Pons (tissue), 1 donor: ENCODE measurements around the gene GNA15.

Experiments used
- DNase-seq: peaks from one replicate; pipeline ENCODE4 v3.0.0-alpha.2; 2016; ENCODE audit warnings: low spot score

Gene GNA15

DNA sequence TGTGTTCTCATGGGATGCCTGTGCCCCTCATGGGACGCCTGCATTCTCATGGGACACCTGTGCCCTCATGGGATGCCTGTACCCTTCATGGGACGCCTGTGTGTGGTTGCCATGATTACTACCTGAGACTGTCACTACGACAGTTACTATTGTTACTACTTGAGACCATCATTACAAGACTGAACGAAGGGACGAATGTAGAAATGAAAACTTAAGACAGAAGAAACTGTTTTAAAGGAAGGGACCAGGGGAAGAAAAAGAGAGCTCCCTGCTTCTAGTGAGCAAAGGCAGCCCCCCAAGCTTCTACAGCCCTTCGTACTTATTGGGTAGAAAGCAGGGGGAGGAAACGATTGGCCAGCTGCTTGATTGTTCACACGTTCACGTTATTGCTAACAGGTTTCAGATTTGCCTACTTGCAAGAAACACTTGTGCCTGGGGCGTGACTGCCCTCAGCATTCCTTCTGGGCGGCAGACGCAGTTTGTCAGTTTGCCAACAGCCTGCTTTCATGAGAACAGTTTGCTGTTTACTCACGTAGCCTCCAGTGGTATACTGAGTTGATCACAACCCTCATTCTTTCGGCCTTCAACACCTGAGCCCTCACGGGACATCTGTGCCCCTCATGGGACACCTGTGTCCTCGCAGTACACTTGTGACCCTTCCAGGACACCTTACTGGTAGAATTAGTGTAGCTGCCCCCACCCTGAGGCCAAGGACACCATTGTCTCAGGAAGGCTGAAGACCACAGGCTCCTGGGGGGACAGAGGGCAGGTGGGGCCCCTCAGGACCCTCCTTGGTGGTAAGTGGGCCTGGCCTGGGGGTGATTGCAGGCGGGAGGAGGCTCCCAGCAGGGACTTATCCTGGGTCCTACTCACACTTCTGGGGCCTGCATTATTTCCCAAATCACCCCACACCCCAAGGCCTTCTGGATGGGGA is 40.2 kb downstream of the GNA15 start:
- no peak for DNase-seq

DNA sequence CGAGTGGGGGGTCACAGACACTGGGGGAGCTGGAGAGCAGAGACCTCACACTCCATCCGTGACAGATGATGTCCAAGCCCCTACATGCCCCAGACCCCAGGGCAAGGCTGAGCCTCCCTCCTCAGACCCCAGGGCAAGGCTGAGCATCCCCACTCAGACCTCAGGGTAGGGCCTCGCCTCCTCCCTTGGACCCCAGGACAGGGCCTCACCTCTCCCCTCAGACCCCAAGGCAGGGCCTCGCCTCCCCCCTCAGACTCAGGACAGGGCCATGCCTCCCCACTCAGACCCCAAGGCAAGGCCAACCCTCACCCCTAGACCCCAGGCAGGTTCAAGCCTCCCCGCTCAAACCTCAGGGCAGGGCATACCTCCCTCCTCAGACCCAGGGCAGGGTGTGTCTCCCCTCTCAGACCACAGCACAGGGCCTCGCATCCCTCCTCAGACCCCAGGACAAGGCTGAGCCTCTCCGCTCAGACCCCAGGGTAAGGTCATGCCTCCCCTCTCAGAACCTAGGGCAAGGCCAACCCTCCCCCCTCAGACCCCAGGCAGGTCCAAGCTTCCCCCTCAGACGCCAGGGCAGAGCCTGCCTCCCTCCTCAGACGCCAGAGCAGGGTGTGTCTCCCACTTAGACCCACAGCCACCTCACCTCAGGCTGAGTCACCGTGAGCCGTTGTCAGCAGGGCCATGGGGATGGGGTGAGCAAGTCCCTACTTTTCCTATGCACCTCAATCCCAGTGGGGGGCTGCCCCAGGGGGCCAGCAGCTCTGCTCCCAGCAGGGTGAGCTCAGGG is 41.1 kb downstream of the GNA15 start:
- no peak for DNase-seq

DNA sequence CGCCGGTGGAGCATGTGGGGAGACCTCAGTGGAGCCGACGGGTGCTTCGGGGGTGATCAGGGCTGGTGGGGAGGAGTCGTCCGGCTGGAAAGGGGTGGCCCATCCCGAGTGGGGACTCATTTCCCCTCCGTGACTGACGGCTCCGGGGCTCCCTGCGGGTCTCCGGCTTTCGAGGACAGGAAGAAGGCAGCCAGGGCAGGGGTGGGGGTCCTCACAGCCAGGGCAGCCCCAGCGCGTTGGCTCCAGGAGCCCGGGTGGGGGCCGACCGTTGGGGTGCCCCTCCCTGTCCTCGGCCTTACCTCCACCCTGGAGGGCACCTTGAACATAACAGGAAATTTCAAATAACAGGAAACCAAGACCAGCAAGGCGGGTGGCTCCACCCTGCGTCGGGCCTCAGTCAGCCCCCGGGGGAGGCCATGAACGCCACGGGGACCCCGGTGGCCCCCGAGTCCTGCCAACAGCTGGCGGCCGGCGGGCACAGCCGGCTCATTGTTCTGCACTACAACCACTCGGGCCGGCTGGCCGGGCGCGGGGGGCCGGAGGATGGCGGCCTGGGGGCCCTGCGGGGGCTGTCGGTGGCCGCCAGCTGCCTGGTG is 42.6 kb downstream of the GNA15 start, which contains the start of gene S1PR4:
Gene S1PR4, plus strand, starts transcription at position 393 of the 596 bp plus-strand sequence. Its CDS starts 24 bp downstream, at position 417.
- DNase-seq, result no peak

DNA sequence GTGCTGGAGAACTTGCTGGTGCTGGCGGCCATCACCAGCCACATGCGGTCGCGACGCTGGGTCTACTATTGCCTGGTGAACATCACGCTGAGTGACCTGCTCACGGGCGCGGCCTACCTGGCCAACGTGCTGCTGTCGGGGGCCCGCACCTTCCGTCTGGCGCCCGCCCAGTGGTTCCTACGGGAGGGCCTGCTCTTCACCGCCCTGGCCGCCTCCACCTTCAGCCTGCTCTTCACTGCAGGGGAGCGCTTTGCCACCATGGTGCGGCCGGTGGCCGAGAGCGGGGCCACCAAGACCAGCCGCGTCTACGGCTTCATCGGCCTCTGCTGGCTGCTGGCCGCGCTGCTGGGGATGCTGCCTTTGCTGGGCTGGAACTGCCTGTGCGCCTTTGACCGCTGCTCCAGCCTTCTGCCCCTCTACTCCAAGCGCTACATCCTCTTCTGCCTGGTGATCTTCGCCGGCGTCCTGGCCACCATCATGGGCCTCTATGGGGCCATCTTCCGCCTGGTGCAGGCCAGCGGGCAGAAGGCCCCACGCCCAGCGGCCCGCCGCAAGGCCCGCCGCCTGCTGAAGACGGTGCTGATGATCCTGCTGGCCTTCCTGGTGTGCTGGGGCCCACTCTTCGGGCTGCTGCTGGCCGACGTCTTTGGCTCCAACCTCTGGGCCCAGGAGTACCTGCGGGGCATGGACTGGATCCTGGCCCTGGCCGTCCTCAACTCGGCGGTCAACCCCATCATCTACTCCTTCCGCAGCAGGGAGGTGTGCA is 43.3 kb downstream of the GNA15 start:
- DNase-seq, result no peak

DNA sequence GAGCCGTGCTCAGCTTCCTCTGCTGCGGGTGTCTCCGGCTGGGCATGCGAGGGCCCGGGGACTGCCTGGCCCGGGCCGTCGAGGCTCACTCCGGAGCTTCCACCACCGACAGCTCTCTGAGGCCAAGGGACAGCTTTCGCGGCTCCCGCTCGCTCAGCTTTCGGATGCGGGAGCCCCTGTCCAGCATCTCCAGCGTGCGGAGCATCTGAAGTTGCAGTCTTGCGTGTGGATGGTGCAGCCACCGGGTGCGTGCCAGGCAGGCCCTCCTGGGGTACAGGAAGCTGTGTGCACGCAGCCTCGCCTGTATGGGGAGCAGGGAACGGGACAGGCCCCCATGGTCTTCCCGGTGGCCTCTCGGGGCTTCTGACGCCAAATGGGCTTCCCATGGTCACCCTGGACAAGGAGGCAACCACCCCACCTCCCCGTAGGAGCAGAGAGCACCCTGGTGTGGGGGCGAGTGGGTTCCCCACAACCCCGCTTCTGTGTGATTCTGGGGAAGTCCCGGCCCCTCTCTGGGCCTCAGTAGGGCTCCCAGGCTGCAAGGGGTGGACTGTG is 44.0 kb downstream of the GNA15 start:
- DNase-seq, result no peak

DNA sequence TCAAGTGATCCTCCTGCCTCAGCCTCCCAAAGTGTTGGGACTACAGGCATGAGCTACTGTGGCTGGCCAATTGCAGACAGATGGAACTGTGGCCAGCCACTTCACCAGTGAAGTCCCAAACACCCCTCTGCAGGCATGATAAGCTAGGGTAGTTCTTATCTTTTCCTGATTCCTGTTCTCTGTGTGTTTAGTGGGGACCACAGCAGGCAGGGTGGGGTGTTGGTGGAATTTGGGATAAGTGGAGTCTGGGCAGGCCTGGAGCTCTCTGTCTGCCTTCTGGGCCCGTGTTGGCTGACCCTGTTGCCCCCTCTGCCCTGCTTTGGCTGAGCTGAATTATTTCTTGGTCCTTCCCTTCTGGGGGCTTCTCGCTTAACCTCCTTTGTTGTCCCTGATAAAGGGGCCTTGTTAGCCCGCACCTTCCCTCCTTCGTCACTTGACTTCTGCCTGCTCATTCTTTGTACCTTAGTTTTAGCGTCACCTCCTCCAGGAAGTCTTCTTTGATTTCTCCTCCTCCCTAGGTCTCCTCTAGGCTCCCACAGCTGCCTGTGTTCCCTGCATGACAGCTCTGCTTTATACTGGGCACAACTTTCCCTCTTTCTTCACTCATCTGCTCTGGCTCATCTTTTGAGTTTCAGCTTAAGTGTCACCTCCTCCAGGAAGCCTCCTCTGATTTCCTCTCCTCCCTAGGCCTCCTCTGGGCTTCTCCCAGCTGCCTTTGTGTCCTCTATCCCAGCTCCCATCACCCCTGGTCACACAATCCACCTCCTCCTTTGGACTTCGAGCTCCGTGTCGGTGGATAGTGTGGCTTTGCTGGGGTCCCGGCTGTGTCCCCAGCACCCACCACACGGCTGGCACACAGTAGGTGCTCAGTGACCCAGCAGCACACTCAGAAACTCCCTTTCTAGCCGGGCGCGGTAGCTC is 48.1 kb downstream of the GNA15 start:
- no peak for DNase-seq

DNA sequence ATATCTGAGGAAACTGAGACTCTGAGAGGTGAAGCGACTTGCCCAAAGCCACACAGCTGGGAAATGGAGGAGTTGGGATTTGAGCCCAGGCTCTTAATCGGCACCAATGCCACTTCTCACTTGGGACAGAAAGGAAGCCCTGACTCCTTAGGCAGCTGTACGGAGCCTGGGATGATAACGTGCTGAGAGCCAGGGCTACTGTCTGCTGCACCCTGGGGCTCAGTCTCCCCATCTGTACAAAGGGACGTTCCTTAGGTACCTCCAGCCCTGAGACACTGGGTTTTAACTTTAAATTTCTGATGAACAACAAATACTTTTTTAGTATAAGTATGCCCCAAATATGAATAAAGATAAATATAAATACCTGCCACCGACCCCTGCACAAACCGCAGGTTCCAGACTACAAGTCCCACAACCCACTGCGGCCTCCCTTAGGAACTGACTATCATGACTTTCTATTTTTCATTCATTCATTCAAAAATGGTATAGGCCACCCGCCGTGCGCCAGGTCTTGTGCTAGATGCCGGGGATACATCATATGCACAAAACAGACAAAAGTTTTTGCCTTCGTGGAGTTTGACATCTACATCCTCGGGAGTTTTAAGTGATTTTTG is 49.1 kb downstream of the GNA15 start:
- DNase-seq, result no peak

DNA sequence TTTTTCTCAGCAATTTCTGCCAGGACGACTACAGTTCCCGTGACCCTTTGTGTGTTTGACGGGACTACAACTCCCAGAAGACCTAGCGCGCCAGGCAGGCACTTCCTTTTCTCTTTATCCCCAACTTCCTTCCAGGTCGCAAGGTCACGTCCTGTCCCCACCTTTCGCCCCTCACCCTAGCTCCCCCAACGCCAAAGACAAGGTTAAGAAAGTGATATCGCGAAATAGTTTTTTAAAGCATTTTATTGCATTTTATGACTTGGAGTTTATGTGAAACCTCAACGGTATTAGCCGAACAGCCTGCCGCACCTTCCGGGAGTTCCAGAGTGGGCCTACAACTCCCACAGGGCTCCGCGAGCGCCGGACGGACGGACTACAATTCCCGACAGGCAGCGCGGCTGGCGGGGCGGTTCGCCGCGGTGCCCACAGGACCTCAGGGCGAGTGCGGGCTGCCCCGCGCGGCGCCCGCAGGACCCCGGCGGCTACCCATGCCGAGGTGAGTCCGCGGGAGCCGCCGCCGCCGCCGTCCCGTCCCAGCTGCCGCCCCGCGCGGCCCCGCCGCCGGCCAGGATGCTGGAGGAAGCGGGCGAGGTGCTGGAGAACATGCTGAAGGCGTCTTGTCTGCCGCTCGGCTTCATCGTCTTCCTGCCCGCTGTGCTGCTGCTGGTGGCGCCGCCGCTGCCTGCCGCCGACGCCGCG is 49.8 kb downstream of the GNA15 start, which contains the start of gene NCLN:
Gene NCLN, plus strand, starts transcription at position 470 of the 699 bp plus-strand sequence. Its CDS starts 101 bp downstream, at position 571.
- DNase-seq, result peak; percentile 99

DNA sequence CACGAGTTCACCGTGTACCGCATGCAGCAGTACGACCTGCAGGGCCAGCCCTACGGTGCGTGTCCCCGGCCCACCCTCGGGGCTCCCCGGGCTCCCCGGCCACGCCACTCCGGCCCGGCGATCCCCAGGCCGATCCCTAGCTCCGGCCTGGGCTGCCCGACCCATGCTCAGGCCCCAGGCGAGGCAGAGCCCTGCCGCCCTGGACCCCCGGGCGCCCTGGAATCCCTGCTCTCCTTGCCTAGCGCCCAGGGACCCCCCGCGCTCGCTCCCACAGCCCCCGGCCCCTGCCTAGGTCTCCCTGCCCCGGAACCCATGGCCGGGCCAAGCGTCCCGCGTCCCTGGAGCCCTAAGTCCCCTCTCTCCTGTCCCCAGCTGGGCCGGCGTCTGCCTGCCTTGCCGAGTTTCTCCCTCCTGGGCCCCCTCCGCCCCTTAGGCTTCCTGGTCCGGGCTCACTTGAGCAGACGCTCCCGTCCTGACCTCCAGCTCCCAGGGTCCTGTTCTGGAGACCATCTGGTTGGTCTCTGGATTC is 50.4 kb downstream of the GNA15 start:
- no peak for DNase-seq

DNA sequence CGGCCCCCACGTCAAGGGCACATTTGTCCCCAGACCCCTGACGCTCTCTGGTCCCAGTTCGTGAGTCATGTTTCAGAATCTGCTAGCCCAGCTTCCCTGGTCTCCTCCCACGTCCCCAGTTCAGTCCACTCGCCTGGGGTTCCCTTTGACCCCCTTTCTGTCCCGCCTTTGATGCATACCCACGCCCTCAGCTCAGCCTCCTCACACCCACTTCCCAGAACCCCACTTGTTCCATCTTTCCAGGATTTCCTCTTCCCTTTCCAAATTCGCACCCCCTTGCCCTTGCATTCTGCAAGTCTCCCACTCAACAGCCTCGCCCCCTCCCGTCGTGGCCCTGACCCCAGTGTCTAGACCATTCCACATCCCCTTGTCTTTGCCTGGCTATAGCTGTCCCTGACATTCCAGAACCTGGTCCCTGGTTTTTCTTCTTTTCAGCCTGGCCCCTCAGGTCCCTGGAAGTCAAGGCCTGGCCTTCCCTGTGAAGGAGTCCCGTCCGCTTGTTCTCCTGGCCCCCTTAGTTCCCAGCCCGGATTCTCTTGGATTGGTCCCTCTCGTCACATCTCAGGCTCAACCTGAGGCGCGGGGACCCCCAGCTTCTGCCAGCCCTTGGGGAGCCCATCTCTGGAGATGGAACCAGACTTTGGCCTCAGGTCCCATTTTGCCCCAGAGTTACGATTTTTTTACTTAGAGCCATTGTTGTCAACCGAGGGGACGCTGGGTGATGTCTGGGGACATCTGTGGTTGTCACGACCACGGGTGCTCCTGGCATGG is 51.2 kb downstream of the GNA15 start:
- no peak for DNase-seq

DNA sequence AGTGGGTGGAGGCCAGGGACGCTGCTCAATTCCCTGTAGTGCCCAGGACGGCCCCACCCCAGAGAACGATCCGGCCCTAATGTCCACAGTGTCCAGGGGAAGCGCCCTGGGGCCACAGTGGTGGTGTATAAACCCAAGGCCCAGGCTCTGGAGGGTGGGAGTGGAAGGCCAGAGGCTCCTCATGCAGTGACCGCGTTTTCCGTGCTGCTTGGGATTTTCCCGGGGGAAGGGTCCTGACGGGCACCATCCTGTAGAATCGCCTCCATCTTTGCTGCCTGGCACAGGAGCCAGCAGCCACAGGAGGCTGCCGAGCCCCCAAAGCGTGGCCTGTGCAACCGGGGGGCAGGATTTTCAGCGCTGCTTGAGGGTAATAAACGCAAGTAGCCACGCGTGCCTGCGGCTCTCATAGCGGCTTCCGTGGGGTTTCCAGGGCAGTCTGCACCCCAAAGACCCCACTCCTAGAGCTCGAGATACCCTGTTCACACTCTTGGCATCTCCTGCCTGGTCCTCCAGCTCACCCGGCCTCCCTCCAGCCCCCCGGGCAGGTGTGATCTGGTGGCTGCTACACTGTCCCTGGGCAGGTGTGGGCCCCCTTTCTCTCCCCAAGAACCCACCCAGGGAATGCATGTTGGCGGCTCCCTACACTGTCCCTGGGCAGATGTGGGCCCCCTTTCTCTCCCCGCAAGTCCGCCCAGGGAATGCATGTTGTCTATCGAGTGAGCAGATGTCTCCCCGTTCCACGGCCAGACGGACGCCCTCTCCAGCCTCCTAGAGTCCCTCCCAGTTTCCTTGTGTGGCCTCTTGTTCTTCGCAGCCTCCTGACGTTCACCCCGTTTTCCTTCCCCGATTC is 52.1 kb downstream of the GNA15 start:
- DNase-seq, result no peak

DNA sequence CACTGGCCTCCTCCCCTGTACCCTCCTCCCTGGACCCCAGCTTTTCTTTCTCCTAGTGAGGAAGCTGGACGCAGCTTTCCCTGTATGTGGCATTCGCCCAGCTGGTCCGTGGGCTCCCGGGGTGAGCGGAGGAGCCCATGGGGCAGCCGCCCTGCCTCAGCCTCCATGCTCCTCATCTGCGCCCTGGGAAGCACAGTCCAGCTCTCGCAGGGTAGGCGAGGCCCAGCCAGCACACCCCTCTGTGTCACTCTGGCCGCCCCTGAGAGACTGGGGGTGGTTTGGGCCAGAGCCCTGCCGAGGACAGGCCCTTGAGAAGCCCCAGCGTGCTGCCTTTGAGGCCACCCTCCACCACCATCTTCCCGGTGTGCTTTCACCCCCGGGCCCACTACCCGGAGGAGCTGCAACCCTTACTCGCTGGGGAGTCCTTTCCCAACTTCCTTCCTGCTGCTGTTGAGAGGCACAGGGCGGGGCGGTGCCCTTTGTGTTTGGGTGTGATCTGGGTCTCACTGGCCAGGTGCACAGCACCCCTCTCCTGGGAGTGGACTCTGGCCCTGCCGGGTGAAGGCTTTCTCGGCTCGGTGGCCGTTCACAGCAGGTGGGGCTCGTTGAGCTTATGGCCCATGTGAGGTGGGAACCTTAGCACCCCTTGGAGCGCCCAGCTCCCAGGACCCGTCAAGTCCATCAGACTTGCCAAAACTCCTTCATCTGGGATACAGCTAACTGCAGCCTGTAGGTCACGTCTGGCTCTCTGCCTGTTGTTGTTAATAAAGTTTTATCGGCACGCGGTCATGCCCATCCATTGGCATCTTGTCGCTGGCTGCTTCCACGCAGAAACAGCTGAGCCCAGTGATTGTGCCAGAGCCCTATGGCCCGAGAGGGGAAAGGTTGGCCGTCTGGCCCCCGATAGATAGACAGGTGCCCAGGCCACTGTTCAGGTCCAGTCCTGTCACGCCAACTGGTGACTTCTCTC is 53.1 kb downstream of the GNA15 start:
- DNase-seq, result no peak

DNA sequence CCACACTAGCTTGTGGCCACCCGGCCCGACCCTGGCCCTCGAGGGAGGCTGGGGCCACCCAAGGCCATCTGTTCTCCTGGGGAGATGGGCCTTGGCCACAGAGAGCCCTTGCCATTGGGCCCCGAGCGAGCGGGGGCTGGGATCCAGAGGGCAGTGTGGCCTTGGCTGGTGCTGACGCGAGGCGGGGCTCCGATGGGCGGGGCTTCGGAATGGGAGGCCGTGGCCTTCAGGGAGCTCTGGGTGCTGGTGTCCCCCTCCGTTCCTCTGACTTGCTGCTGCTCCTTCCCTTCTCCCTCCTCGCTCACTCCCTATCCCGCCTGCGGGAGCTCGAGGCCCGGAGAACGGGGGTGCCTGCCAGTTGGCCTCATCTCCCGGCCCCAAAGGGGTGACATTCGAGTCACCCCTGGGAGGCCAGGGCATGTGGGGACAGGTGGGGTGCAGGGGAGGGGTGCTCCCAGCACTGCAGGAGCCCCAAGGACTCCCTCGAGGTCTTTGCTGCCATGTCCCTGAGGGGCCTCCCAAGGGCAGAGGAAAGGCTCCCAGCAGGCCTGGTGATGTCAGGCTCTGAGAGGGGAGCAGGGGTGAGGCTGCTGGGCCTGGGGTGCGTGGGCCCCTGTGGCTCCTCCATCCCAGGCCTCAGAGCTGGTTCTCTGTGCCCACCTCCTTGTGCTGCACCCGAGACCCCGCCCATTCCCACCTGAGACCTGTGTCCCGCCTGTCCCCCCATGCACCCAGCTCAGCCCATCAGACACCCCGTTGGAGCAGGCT is 54.1 kb downstream of the GNA15 start:
- DNase-seq, result no peak

DNA sequence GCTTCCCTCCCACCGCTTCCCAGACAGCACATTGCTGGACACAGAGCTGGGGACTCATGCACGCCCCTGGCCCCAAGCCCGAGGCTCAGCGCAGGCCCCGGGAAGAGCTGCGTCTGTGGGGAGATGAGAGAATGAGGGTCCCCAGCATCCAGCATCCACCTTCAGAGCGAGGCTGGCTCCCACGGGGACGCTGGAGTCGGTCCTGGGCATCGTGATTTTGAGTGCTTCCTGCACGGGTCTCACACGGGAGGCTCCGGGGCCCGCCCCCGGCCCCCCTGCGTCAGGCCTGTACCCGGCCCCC is 54.6 kb downstream of the GNA15 start:
- DNase-seq, result no peak
